HG03442 (cell line): ENCODE results near the gene ORMDL3.
"Not testable (repeated sequence)": the region's sequence is repeated elsewhere in the genome, so short reads cannot be mapped to it uniquely, and the experiment has no call there.

ENCODE experiments used
- ATAC-seq: cut with Tn5 transposase; IDR thresholded peaks from one replicate; pipeline ENCODE4 v1.9.1; 2021; ENCODE audit warnings: mild to moderate bottlenecking, moderate library complexity; ENCODE audit not compliant: unreplicated experiment

ORMDL3 gene

DNA sequence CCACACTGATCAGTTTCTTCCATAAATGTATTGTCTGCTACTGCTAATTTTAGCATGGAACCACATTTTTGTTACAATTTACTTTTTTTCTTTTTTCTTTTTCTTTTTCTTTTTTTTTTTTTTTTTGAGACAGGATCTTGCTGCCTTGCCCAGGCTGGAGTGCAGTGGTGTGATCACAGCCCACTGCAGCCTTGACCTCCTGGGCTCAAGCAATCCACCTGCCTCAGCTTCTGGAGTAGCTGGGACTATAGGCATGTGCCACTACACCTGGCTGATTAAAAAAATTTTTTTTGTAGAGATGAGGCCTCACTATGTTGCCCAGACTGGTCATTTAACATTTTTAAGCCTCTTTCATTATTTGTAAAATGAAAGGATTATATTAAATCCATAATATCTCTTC is 40.3 kb downstream of the ORMDL3 start:
- no peak for ATAC-seq

DNA sequence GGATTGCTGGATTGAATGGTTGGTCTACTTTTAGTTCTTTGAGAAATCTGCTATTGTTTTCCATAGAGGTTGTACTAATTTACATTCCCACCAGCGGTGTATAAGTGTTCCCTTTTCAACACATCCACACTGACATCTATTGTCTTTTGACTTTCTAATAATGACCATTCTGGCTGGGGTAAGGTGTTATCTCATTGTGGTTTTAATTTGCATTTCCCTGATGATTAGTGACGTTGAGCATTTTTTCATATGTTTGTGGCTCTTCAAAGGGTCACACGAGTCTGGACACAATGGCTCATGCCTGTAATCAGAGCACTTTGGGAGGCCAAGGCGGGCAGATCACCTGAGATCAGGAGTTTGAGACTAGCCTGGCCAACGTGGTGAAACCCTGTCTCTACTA is 41.3 kb downstream of the ORMDL3 start:
- ATAC-seq = not testable (repeated sequence)

DNA sequence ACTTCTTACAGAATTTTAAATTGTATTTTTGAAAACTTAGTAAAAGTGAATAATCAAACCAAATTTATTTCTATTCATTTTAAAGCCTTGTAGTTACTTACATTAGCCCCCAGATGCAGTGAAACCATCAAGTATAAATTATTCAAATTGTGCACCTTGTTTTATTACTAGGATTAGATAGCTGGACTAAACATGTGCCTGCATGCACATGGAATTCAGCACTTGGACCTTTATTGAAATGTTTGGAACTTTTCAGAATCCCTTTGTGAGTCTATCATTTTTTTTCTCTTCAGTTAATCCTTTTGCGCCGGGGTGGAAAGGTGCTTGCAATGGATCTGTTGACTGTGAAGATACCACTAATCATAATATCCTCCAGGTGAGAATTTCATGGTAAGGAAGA is 54.6 kb downstream of the ORMDL3 start:
- ATAC-seq = no peak

DNA sequence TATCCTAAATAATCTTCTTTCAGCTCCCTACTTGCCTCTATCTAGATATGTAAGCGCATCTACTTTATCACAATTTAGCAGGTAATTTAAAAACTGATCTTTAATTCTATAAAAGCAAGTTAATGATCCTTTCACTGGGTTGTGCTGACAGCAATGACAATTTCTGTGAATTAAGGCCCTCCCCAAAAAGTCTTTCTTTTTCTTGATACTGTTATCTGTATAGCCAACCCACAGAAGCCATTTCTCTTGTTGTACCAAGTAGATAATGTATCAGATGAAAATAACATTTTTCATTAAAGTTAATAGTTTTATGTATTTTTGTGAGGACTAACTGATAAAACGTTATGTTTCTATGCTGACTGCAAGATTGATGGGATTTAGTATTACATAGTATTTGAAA is 55.6 kb downstream of the ORMDL3 start:
- no peak for ATAC-seq
